Measurements from ENCODE around the gene VIL1. TPM values are rescaled to one million over a fixed set of nuclear protein-coding genes. Genes with fewer than 3 reads are reported as not detected.

Gene VIL1
- total RNA-seq: not detected

DNA sequence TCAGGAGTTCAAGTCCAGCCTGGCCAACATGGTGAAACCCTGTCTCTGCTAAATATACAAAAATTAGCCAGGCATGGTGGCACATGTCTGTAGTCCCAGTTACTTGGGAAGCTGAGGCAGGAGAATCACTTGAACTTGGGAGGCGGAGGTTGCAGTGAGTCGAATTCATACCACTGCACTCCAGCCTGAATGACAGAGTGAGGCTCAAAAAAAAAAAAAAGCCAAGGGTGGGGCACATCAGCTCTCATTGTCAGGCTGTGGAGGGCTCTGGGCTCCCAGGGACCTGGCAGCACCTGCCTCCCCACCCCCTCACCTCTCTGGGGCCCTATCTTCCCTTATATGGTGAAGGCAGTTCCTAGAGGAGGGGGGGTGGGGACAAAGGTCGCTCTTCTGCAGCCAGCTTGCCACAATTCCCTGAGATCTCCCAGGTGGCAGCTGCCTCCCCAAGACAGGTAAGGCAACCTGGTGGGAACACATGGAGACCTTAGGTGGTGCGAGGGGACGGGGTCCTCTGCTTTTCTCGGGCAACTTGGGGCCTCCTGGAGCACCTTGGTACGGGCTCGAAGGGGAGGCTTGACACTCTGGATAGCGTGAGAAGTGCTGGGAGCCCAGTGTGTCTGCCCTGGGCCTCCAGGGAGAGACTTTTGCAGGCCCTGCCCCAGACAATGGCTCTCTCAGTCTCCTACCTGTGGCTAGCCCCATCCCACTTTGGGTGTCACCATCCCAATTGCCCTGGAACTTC, at the start of gene VIL1:
VIL1 (plus strand) TSS at position 407 of the 742 bp plus-strand sequence. CDS start 4,656 bp downstream, outside the sequence.
- ATAC-seq (no peak), DNase-seq (no peak)
- Mint-ChIP-seq H3K4me1 (ENCODE audit: low read depth) (no peaks in the 10 kb centered on the region), H3K27me3 (ENCODE audit: low read depth) (peaks cover 3% of the 10 kb centered on the region), H3K27ac (no peak within 1 kb of the TSS), H3K36me3 (ENCODE audit: low read depth) (no peaks in the 10 kb centered on the region), H3K9me3 (ENCODE audit: insufficient read depth) (no peaks in the 10 kb centered on the region), H3K4me3 (no peak within 1 kb of the TSS)
- CTCF ChIA-PET: no interaction called here
- POLR2A ChIA-PET: no interaction called here

DNA sequence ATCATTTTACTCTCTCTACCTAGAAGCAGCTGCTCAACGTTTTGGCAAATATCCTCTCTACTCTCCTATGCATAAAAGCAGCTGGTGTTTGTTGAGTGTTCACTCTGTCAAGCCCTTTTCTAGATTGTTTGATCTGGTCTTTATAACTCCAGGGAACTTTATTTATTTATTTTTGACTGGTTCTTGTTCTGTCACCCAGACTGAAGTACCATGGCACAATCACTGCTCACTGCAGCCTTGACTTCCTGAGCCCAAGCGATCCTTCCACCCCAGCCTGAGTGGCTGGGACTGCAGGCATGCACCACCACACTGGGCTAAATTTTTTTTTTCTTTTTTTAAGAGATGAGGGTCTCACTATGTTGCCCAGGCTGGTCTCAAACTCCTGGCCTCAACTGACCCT, 49.6 kb upstream of the VIL1 start:
- ChIA-PET POLR2A (no interaction called here), CTCF (interaction anchor here (1.3 to 2.9 kb wide), 3 partner anchors 13 to 77 kb away, joined by 3 to 7 read pairs (median 5); partner anchors contain the start of genes CATIP and TMBIM1)
- Mint-ChIP-seq H3K27me3 (ENCODE audit: low read depth) (peaks cover 12% of the 10 kb centered on the region), H3K4me3 (no peak overlapping the region), H3K4me1 (ENCODE audit: low read depth) (peaks cover 33% of the 10 kb centered on the region), H3K27ac (no peak overlapping the region), H3K9me3 (ENCODE audit: insufficient read depth) (no peaks in the 10 kb centered on the region), H3K36me3 (ENCODE audit: low read depth) (peaks cover 2% of the 10 kb centered on the region)
- DNase-seq (no peak), ATAC-seq (no peak)

DNA sequence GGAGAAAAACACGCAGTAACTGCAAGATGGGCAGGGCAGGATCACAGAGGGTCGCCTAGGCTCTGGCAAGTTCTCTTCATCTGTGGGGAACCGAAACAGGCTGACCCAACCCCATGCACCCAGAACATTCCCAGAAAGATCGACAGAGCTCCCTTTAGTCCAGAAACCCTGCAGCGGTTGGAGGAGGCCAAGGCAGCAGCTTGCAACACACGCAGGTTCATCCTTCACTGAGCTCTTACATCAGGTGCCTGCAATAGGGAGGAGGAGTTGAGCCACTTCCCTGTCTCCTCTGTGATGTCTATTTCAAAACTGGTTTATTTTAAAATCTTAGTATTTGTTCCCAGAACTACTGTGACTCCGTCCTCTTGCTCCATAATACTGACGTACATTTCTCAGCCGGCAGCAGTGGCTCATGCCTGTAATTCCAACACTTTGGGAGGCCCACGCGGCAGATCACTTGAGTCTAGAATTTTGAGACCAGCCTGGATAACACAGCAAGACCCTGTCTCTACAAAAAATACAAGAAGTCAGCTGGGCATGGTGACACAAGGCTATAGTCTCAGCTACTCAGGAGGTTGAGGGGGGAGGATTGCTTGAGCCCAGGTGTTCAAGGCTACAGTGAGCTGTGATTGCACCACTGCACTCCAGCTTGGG, 48.4 kb upstream of the VIL1 start:
- ChIA-PET POLR2A (no interaction called here), CTCF (interaction anchor here (1.8 to 2.9 kb wide), 2 partner anchors 14 to 78 kb away, joined by 5 to 7 read pairs; partner anchors contain the start of genes CATIP and TMBIM1)
- ATAC-seq (no peak), DNase-seq (no peak)
- no peak overlapping the region for H3K4me3 Mint-ChIP-seq
- peaks cover 12% of the 10 kb centered on the region for H3K27me3 Mint-ChIP-seq (ENCODE audit: low read depth)
- H3K4me1 Mint-ChIP-seq (ENCODE audit: low read depth): peaks cover 33% of the 10 kb centered on the region
- no peak overlapping the region for H3K27ac Mint-ChIP-seq
- peaks cover 2% of the 10 kb centered on the region for H3K36me3 Mint-ChIP-seq (ENCODE audit: low read depth)
- no peaks in the 10 kb centered on the region for H3K9me3 Mint-ChIP-seq (ENCODE audit: insufficient read depth)

DNA sequence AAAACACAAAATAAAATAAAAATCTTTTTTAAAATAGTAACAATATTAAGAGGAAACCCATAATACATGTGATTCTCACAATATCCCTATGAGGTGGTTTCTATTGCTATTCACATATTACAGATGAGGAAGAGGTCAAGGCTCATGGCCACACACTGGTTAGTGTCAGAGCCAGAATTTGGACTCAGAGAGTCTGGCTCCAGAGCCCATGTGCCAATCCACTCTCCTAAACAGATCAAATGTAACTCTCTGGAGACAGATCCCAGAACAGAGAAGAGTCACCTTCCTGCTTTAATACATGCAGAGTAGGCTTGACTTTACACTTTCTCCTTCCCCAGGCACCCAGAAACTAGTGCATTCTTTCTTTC, 47.0 kb upstream of the VIL1 start:
- no peak for DNase-seq
- Mint-ChIP-seq H3K9me3 (ENCODE audit: insufficient read depth) (no peaks in the 10 kb centered on the region), H3K4me1 (ENCODE audit: low read depth) (peaks cover 26% of the 10 kb centered on the region), H3K27ac (peak overlapping the region; percentile 60), H3K36me3 (ENCODE audit: low read depth) (peaks cover 2% of the 10 kb centered on the region), H3K27me3 (ENCODE audit: low read depth) (peaks cover 12% of the 10 kb centered on the region), H3K4me3 (no peak overlapping the region)
- ChIA-PET CTCF (no interaction called here), POLR2A (interaction anchor here (0.6 kb wide), 1 partner anchor 47 kb away, joined by 4 read pairs; no protein-coding TSS in a partner anchor)
- no peak for ATAC-seq

DNA sequence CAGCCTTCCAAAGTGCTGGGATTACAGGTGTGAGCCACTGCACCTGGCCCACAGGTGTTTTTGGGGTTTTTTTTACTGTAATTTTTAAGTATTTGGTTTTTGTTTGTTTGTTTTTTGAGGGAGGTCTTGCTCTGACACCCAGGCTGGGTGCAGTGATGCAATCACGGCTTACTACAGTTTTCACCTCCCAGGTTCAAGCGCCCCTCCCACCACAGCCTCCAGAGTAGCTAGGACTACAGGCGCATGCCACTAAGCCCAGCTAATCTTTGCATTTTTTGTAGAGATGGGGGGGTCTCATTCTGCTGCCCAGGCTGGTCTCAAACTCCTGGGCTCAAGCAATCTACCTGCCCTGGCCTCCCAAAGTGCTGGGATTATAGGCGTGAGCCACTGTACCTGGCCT, 44.1 kb upstream of the VIL1 start:
- Mint-ChIP-seq H3K36me3 (ENCODE audit: low read depth) (no peaks in the 10 kb centered on the region), H3K27me3 (ENCODE audit: low read depth) (peaks cover 9% of the 10 kb centered on the region), H3K4me1 (ENCODE audit: low read depth) (peaks cover 3% of the 10 kb centered on the region), H3K4me3 (no peak overlapping the region), H3K27ac (no peak overlapping the region), H3K9me3 (ENCODE audit: insufficient read depth) (no peaks in the 10 kb centered on the region)
- DNase-seq (no peak), ATAC-seq (no peak)
- CTCF ChIA-PET: no interaction called here
- POLR2A ChIA-PET: interaction anchor here (0.7 kb wide), 1 partner anchor 12 kb away, joined by 3 read pairs; no protein-coding TSS in a partner anchor

DNA sequence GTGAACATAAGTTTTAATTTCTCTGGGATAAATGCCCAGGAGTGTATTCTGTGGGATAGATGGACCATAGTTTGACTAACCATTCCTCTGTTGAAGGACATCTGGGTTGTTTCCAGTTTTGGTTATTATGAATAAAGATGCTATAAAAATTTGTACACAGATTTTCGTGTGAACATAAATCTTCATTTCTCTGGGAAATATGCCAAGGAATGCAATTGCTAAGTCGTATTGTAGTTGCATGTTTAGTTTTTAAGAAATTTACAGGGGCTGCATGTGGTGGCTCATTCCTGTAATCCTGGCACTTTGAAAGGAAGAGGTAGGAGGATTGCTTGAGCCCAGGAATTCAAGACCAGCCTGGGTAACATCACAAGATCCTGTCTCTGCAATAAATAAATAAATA, 43.7 kb upstream of the VIL1 start:
- ChIA-PET CTCF (no interaction called here), POLR2A (no interaction called here)
- DNase-seq (no peak), ATAC-seq (no peak)
- H3K36me3 Mint-ChIP-seq (ENCODE audit: low read depth): no peaks in the 10 kb centered on the region
- no peaks in the 10 kb centered on the region for H3K4me1 Mint-ChIP-seq (ENCODE audit: low read depth)
- peaks cover 7% of the 10 kb centered on the region for H3K27me3 Mint-ChIP-seq (ENCODE audit: low read depth)
- no peak overlapping the region for H3K4me3 Mint-ChIP-seq
- no peak overlapping the region for H3K27ac Mint-ChIP-seq
- no peaks in the 10 kb centered on the region for H3K9me3 Mint-ChIP-seq (ENCODE audit: insufficient read depth)

DNA sequence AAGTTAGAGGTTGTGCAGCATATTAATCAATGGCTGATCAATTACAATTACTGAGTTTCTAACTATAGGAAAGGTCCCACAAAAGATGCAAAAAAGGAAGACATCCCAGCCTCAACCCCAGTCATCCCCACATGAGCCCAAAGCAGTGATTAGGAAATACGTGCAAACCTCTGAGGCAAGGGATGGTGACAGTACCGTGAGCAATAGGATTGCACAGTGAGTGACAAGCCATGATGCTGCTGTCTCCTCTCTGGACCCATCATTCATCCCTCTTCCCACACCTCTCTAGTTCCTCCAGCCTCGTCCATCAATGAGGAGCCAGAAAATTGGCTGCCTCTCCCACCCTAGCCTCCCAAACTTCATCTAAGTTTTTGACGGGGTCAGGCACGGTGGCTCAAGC, 40.9 kb upstream of the VIL1 start:
- H3K27me3 Mint-ChIP-seq (ENCODE audit: low read depth): peaks cover 12% of the 10 kb centered on the region
- no peak overlapping the region for H3K4me3 Mint-ChIP-seq
- no peaks in the 10 kb centered on the region for H3K36me3 Mint-ChIP-seq (ENCODE audit: low read depth)
- no peak for DNase-seq
- POLR2A ChIA-PET: no interaction called here
- no peak overlapping the region for H3K27ac Mint-ChIP-seq
- CTCF ChIA-PET: interaction anchor here (1.5 kb wide), 1 partner anchor 106 kb away, joined by 4 read pairs; no protein-coding TSS in a partner anchor
- no peaks in the 10 kb centered on the region for H3K4me1 Mint-ChIP-seq (ENCODE audit: low read depth)
- no peak for ATAC-seq
- H3K9me3 Mint-ChIP-seq (ENCODE audit: insufficient read depth): no peaks in the 10 kb centered on the region

DNA sequence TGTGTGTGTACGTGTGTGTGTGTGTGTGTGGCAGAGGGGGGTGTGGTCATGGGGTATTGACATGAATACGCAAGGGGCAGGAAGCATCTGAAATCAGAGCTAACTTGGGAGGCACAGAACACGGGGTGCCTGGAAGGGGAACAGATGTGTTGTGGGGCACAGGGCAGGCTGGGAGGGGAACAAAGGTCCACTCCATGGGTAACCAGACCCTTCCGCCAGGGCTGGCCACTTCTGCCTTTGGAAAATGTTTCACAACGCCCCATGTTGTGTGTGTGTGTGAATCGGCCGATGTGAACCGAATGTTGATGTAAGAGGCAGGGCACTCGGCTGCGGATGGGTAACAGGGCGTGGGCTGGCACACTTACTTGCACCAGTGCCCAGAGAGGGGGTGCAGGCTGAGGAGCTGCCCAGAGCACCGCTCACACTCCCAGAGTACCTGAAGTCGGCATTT, 37.0 kb upstream of the VIL1 start, which contains the start of gene SLC11A1:
SLC11A1 (plus strand) TSS at position 358 of the 451 bp plus-strand sequence. CDS start 96 bp downstream, outside the sequence.
- no peak for DNase-seq
- ChIA-PET POLR2A (no interaction called here), CTCF (no interaction called here)
- Mint-ChIP-seq H3K4me1 (ENCODE audit: low read depth) (no peaks in the 10 kb centered on the region), H3K4me3 (no peak within 1 kb of the TSS), H3K27ac (no peak within 1 kb of the TSS), H3K36me3 (ENCODE audit: low read depth) (no peaks in the 10 kb centered on the region), H3K27me3 (ENCODE audit: low read depth) (peaks cover 17% of the 10 kb centered on the region), H3K9me3 (ENCODE audit: insufficient read depth) (no peaks in the 10 kb centered on the region)
- no peak for ATAC-seq

DNA sequence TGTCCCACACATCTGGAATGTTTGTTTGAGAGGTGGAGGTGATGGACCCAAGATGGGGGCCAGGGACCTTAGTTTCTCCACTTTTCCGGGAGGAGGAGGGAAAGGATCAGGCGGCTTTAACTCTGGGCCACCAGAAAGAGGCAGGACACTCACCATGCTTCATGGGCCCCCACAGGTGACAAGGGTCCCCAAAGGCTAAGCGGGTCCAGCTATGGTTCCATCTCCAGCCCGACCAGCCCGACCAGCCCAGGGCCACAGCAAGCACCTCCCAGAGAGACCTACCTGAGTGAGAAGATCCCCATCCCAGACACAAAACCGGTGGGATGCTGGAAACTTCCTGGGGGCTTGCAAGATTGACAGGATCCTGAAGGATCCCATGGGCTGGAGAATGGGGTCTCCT, 36.1 kb upstream of the VIL1 start:
- POLR2A ChIA-PET: no interaction called here
- DNase-seq (no peak), ATAC-seq (no peak)
- no peaks in the 10 kb centered on the region for H3K36me3 Mint-ChIP-seq (ENCODE audit: low read depth)
- no peak overlapping the region for H3K4me3 Mint-ChIP-seq
- CTCF ChIA-PET: interaction anchor here (0.9 to 1.2 kb wide), 2 partner anchors 11 to 196 kb away, joined by 3 to 4 read pairs; no protein-coding TSS in a partner anchor
- H3K27me3 Mint-ChIP-seq (ENCODE audit: low read depth): peaks cover 20% of the 10 kb centered on the region
- no peaks in the 10 kb centered on the region for H3K9me3 Mint-ChIP-seq (ENCODE audit: insufficient read depth)
- peaks cover 5% of the 10 kb centered on the region for H3K4me1 Mint-ChIP-seq (ENCODE audit: low read depth)
- H3K27ac Mint-ChIP-seq: no peak overlapping the region

DNA sequence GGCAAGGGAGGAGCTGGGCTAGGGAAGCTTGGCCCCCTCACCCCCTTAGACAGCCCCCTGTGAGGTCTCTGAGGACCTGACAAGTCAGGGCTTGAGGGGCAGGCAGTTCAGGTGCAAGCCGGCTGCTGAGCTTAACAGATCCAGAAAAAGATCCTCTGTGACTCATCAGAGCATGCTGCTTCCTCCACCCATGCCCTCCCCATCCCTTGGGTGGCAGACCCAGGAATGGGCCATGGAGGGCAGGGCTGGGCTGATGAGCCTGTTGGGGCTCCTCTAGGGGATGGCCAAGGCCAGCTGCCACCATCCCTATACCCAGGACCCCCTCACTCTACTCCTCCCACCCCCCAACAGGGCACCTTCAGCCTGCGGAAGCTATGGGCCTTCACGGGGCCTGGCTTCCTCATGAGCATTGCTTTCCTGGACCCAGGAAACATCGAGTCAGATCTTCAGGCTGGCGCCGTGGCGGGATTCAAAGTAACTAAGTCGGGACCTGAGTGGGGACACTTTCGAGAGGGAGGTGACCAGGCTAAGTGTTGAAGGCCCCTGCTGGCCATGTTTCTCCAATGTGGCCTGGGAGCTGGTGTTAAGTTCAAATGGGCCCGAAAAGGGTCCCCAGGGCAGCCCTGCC, 34.9 kb upstream of the VIL1 start:
- Mint-ChIP-seq H3K9me3 (ENCODE audit: insufficient read depth) (no peaks in the 10 kb centered on the region), H3K4me3 (no peak overlapping the region), H3K27me3 (ENCODE audit: low read depth) (peaks cover 16% of the 10 kb centered on the region), H3K4me1 (ENCODE audit: low read depth) (peaks cover 5% of the 10 kb centered on the region), H3K36me3 (ENCODE audit: low read depth) (no peaks in the 10 kb centered on the region), H3K27ac (no peak overlapping the region)
- ChIA-PET POLR2A (no interaction called here), CTCF (interaction anchor here (1.2 to 1.6 kb wide), 3 partner anchors 27 to 197 kb away, joined by 4 to 5 read pairs (median 4); partner anchors contain the start of gene CATIP)
- ATAC-seq (no peak), DNase-seq (no peak)

DNA sequence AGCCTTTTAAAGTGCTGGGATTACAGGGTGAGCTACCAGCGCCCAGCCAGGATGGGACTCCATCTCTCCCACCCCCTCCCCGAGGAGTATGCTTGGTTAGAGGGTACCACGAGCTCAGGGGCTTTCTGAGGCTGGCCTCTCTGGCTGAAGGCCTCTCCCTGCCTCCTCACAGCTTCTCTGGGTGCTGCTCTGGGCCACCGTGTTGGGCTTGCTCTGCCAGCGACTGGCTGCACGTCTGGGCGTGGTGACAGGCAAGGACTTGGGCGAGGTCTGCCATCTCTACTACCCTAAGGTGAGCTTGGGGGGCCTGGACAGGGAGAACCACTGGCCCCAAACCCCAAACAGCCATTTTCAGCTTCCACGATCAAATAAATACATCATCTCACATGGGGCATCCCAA, 33.9 kb upstream of the VIL1 start:
- no peak overlapping the region for H3K4me3 Mint-ChIP-seq
- DNase-seq (no peak), ATAC-seq (no peak)
- H3K27me3 Mint-ChIP-seq (ENCODE audit: low read depth): peaks cover 15% of the 10 kb centered on the region
- H3K27ac Mint-ChIP-seq: no peak overlapping the region
- H3K9me3 Mint-ChIP-seq (ENCODE audit: insufficient read depth): no peaks in the 10 kb centered on the region
- H3K4me1 Mint-ChIP-seq (ENCODE audit: low read depth): peaks cover 5% of the 10 kb centered on the region
- ChIA-PET CTCF (interaction anchor here (1.0 to 1.7 kb wide), 3 partner anchors 83 to 111 kb away, joined by 3 to 5 read pairs (median 3); no protein-coding TSS in a partner anchor), POLR2A (no interaction called here)
- no peaks in the 10 kb centered on the region for H3K36me3 Mint-ChIP-seq (ENCODE audit: low read depth)
